IMR-90 (cell line): ENCODE measurements around the gene USP36. TPM values are rescaled to one million over a fixed set of nuclear protein-coding genes. Genes with fewer than 3 reads are reported as not detected.

ENCODE experiments used
- ATAC-seq: fragments of 200-7000 bp; cut with Tn5 transposase; 2 replicates; pipeline ENCODE4 v1.9.1; 2020; ENCODE audit warnings: low read depth, mild to moderate bottlenecking, moderate library complexity
- BruUV-seq: library from RNA; stranded (reverse); fragments of 400-500 nt; replicated peaks from 2 replicates; lab custom pipeline; 2021; lab: Mats Ljungman, UMichigan
- CTCF ChIA-PET: fragments of 300-600 bp; formaldehyde crosslinking; extraction: SDS; loops from one replicate; lab custom pipeline; 2021; ENCODE audit warnings: antibody characterized with exemption; lab: Yijun Ruan, JAX
- POLR2A ChIA-PET: fragments of 300-600 bp; sonication (Branson Sonifier 250); formaldehyde crosslinking; loops from one replicate; lab custom pipeline; 2022; ENCODE audit warnings: antibody characterized with exemption; ENCODE audit not compliant: unreplicated experiment; lab: Charles Lee
- DNase-seq: peaks from one replicate; pipeline ENCODE4 v3.0.0; 2013
- H2AFZ ChIP-seq: replicated peaks from 2 replicates; pipeline ENCODE3; 2013; ENCODE audit warnings: low read length, mild to moderate bottlenecking; ENCODE audit not compliant: poor library complexity
- H2AK5ac ChIP-seq: 2 replicates; pipeline ENCODE4 v1.6.1; 2013; ENCODE audit warnings: low read depth, low read length, inconsistent platforms
- H2AK9ac ChIP-seq: replicated peaks from 2 replicates; pipeline ENCODE3; 2013; ENCODE audit warnings: mild to moderate bottlenecking, low read depth, low read length, moderate library complexity; ENCODE audit not compliant: poor library complexity
- H2BK120ac ChIP-seq: 2 replicates; pipeline ENCODE4 v1.6.1; 2013; ENCODE audit warnings: low read depth, low read length, inconsistent platforms
- H2BK15ac ChIP-seq: 3 replicates; pipeline ENCODE4 v1.6.1; 2013; ENCODE audit warnings: low read depth, low read length, inconsistent platforms
- H2BK20ac ChIP-seq: 2 replicates; pipeline ENCODE4 v1.6.1; 2013; ENCODE audit warnings: low read depth, mild to moderate bottlenecking, inconsistent platforms, low read length, moderate library complexity
- H2BK5ac ChIP-seq: 2 replicates; pipeline ENCODE4 v1.6.1; 2013; ENCODE audit warnings: mild to moderate bottlenecking, low read depth, low read length, inconsistent platforms; ENCODE audit not compliant: poor library complexity, severe bottlenecking
- H3K14ac ChIP-seq: replicated peaks from 2 replicates; pipeline ENCODE4 v1.6.1; 2013; ENCODE audit warnings: low read depth, low read length, inconsistent platforms
- H3K18ac ChIP-seq: 2 replicates; pipeline ENCODE4 v1.6.1; 2013; ENCODE audit warnings: low read depth, low read length, control low read depth
- H3K23ac ChIP-seq: 2 replicates; pipeline ENCODE4 v1.6.1; 2013; ENCODE audit warnings: low read depth, low read length, inconsistent platforms
- H3K27ac ChIP-seq: 2 replicates; pipeline ENCODE4 v1.5.1; 2013; ENCODE audit warnings: mild to moderate bottlenecking, control low read depth, low read length; ENCODE audit not compliant: insufficient read depth
- H3K27me3 ChIP-seq: 2 replicates; pipeline ENCODE4 v1.6.1; 2013; ENCODE audit warnings: low read length; ENCODE audit not compliant: control insufficient read depth, insufficient read depth
- H3K36me3 ChIP-seq: 2 replicates; pipeline ENCODE4 v1.6.1; 2013; ENCODE audit warnings: low read length, mixed read lengths; ENCODE audit not compliant: control insufficient read depth, insufficient read depth
- H3K4ac ChIP-seq: 2 replicates; pipeline ENCODE4 v1.6.1; 2013; ENCODE audit warnings: low read depth, low read length, inconsistent platforms
- H3K4me1 ChIP-seq: 2 replicates; pipeline ENCODE4 v1.6.1; 2013; ENCODE audit warnings: low read length, mixed read lengths; ENCODE audit not compliant: control insufficient read depth, insufficient read depth
- H3K4me2 ChIP-seq: 2 replicates; pipeline ENCODE4 v1.6.1; 2013; ENCODE audit warnings: low read depth, mild to moderate bottlenecking, control low read depth, low read length, moderate library complexity
- H3K4me3 ChIP-seq: 2 replicates; pipeline ENCODE4 v1.5.1; 2013; ENCODE audit warnings: low read depth, mild to moderate bottlenecking, control low read depth, low read length, moderate library complexity; ENCODE audit not compliant: insufficient read depth
- H3K56ac ChIP-seq: 2 replicates; pipeline ENCODE4 v1.6.1; 2013; ENCODE audit warnings: low read length, inconsistent platforms; ENCODE audit not compliant: insufficient read depth; ENCODE audit errors: extremely low read depth
- H3K79me1 ChIP-seq, 2 experiments: 2 replicates each; pipeline ENCODE4 v1.6.1; 2013; ENCODE audit warnings: low read length in 2 of 2, inconsistent platforms in 1 of 2, low read depth in 1 of 2
- H3K9ac ChIP-seq: 2 replicates; pipeline ENCODE4 v1.6.1; 2013; ENCODE audit warnings: low read depth, low read length, control low read depth
- H3K9me1 ChIP-seq: 2 replicates; pipeline ENCODE4 v1.6.1; 2013; ENCODE audit warnings: low read length, inconsistent platforms; ENCODE audit not compliant: insufficient read depth
- H3K9me3 ChIP-seq: 2 replicates; pipeline ENCODE4 v1.6.1; 2013; ENCODE audit warnings: low read length; ENCODE audit not compliant: control insufficient read depth, insufficient read depth
- H4K20me1 ChIP-seq: 2 replicates; pipeline ENCODE4 v1.6.1; 2013; ENCODE audit warnings: low read length, inconsistent platforms; ENCODE audit not compliant: insufficient read depth
- H4K5ac ChIP-seq: 2 replicates; pipeline ENCODE4 v1.6.1; 2013; ENCODE audit warnings: mild to moderate bottlenecking, low read depth, low read length, control low read depth
- H4K8ac ChIP-seq, 2 experiments: 2 replicates each; pipeline ENCODE4 v1.6.1; 2013; ENCODE audit warnings: low read depth in 2 of 2, low read length in 2 of 2, control low read depth in 1 of 2, inconsistent platforms in 1 of 2
- H4K91ac ChIP-seq: 2 replicates; pipeline ENCODE4 v1.6.1; 2013; ENCODE audit warnings: low read depth, low read length, inconsistent platforms; ENCODE audit not compliant: insufficient read depth
- BHLHE40 ChIP-seq: fragments of 150-350 bp; IDR thresholded peaks from 2 replicates; pipeline ENCODE4 v1.6.1; 2016; ENCODE audit warnings: mild to moderate bottlenecking, low read depth, low read length
- MAFK ChIP-seq: IDR thresholded peaks from 2 replicates; pipeline ENCODE4 v1.6.1; 2012; ENCODE audit warnings: low read depth, low read length, improper control_type of control experiment
- MAZ ChIP-seq: IDR thresholded peaks from 2 replicates; pipeline ENCODE4 v1.6.1; 2012; ENCODE audit warnings: low read depth, mild to moderate bottlenecking, low read length, improper control_type of control experiment, moderate library complexity, borderline replicate concordance
- MXI1 ChIP-seq: IDR thresholded peaks from 2 replicates; pipeline ENCODE4 v1.6.1; 2012; ENCODE audit warnings: low read depth, mild to moderate bottlenecking, low read length, moderate library complexity, borderline replicate concordance
- NFE2L2 ChIP-seq: fragments of 150-350 bp; IDR thresholded peaks from 2 replicates; pipeline ENCODE4 v1.6.1; 2016; ENCODE audit warnings: low read depth, mild to moderate bottlenecking, low read length
- POLR2A ChIP-seq: IDR thresholded peaks from 2 replicates; pipeline ENCODE4 v1.6.1; 2012; ENCODE audit warnings: mild to moderate bottlenecking, low read depth, low read length
- RAD21 ChIP-seq: IDR thresholded peaks from 2 replicates; pipeline ENCODE4 v1.6.1; 2012; ENCODE audit warnings: low read length, improper control_type of control experiment
- RCOR1 ChIP-seq: IDR thresholded peaks from 2 replicates; pipeline ENCODE4 v1.6.1; 2012; ENCODE audit warnings: mild to moderate bottlenecking, low read length, improper control_type of control experiment; ENCODE audit not compliant: insufficient replicate concordance
- SMC3 ChIP-seq: fragments of 150-350 bp; IDR thresholded peaks from 2 replicates; pipeline ENCODE4 v1.6.1; 2016; ENCODE audit warnings: low read depth, mild to moderate bottlenecking, antibody characterized with exemption, low read length, moderate library complexity
- USF2 ChIP-seq: fragments of 150-350 bp; IDR thresholded peaks from 2 replicates; pipeline ENCODE4 v1.6.1; 2017; ENCODE audit warnings: mild to moderate bottlenecking, antibody characterized with exemption, low read length, low read depth
- WGBS, 2 experiments: methylation state at CpG; one replicate each; pipeline versions ENCODE4 v1.1.5 to v1.1.7; 2013; ENCODE audit warnings: missing lambda C conversion rate in 2 of 2; ENCODE audit not compliant: insufficient read length in 1 of 2; ENCODE audit errors: extremely low coverage in 2 of 2; 5-methylcytosine and 5-hydroxymethylcytosine counted together
- dilution Hi-C: fragments of 300-500 bp; cut with HindIII; formaldehyde crosslinking; loops from one replicate; pipeline ENCODE4 v1.14.3; 2018; ENCODE audit warnings: low sequenced_read_pairs; ENCODE audit not compliant: unreplicated experiment
- in situ Hi-C: fragments of 300-500 bp; cut with MboI; formaldehyde crosslinking; loops from 3 replicates; pipeline ENCODE4 v1.14.3; 2019; ENCODE audit warnings: low sequenced_read_pairs, inconsistent platforms, mixed read lengths
- intact Hi-C: fragments of 100-400 bp; cut with micrococcal nuclease; formaldehyde crosslinking; loops from 2 replicates; pipeline ENCODE4 v1.10.0; 2022
- polyA plus RNA-seq, 3 experiments: library from polyadenylated mRNA; depleted of rRNA; stranded (reverse); fragments of >200 nt; gene quantifications; 2 replicates each; pipeline ENCODE4 v1.2.3, GENCODE V29; 2012; ENCODE audit warnings: low replicate concordance in 1 of 3
- total RNA-seq: library from RNA; depleted of rRNA; stranded (reverse); fragments of >200 nt; gene quantifications from 2 replicates; pipeline ENCODE4 v1.2.3, GENCODE V29; 2012

USP36 gene
- total and polyA plus RNA-seq, 2 of the 4 experiments (the other 2 are of a cell fraction) = 30.6 to 38.3 TPM

- Histone ChIP-seq H3K4me3 (no peak overlapping the region), H3K18ac (no peak overlapping the region), H3K79me1 (peaks cover 43 to 63% of the 10 kb centered on the region in 2 experiments), H3K9me3 (no peaks in the 10 kb centered on the region), H2AFZ (no peak overlapping the region), H3K9ac (no peak overlapping the region), H3K23ac (no peak overlapping the region; the same call in 1 of the 2 replicates), H2BK20ac (no peak overlapping the region), H2BK5ac (no peak overlapping the region), H3K14ac (no peak overlapping the region), H2BK15ac (no peak overlapping the region), H2AK9ac (no peak overlapping the region), H4K20me1 (peaks cover 34% of the 10 kb centered on the region), H3K4me2 (no peak overlapping the region), H4K8ac (no peak overlapping the region), H4K91ac (no peak overlapping the region), H3K4ac (no peak overlapping the region), H3K4me1 (peaks cover 10% of the 10 kb centered on the region), H2AK5ac (no peak overlapping the region), H3K56ac (no peak overlapping the region), H3K27ac (no peak overlapping the region), H2BK120ac (no peak overlapping the region), H3K9me1 (peaks cover 5% of the 10 kb centered on the region), H4K5ac (no peak overlapping the region), H3K27me3 (no peaks in the 10 kb centered on the region), H3K36me3 (no peaks in the 10 kb centered on the region)
- ATAC-seq (no peak), DNase-seq (peak; percentile 43)
- WGBS, 2 experiments = no CpG with 5 or more reads among the region's 13 CpGs
- dilution Hi-C loops (no loop called here), in situ Hi-C loops (no loop called here), intact Hi-C loops (no loop called here)
- no peak for TF ChIP-seq RAD21
- TF ChIP-seq USF2 = no peak
- TF ChIP-seq RCOR1 = no peak
- no peak for TF ChIP-seq MXI1
- no peak for TF ChIP-seq POLR2A
- TF ChIP-seq NFE2L2 = no peak
- TF ChIP-seq MAZ = no peak
- TF ChIP-seq MAFK = no peak
- TF ChIP-seq SMC3 = no peak
- TF ChIP-seq BHLHE40 = no peak
- ChIA-PET POLR2A (no interaction called here), CTCF (no interaction called here)
- BruUV-seq = no TSS peak
Measured at GRCh38 chr17:78753316-78754250, 87.0 kb downstream of the USP36 start.
